CD4-positive, alpha-beta T cell treated with Interleukin-21 for 1 hour (primary cell): ENCODE measurements around the gene CDCA8.
"Not testable (repeated sequence)": the region's sequence is repeated elsewhere in the genome, so short reads cannot be mapped to it uniquely, and the experiment has no call there.

Experiments used
- DNase-seq: peaks from one replicate; pipeline ENCODE4 v3.0.0-alpha.2; 2020

Gene CDCA8

GRCh38 chr1:37718181-37718900 lies 26.0 kb downstream of the CDCA8 start:
- DNase-seq: no peak

- no peak for DNase-seq
Observed at GRCh38 chr1:37718901-37719571, 26.7 kb downstream of the CDCA8 start.

GRCh38 chr1:37719572-37720195 lies 27.4 kb downstream of the CDCA8 start:
- no peak for DNase-seq

- no peak for DNase-seq
Observed at GRCh38 chr1:37720231-37721130, 28.2 kb downstream of the CDCA8 start.

- DNase-seq: no peak
Observed at GRCh38 chr1:37721565-37721964, 29.2 kb downstream of the CDCA8 start.

- DNase-seq: no peak
Observed at GRCh38 chr1:37722181-37723071, 30.1 kb downstream of the CDCA8 start.

GRCh38 chr1:37723072-37723389 lies 30.7 kb downstream of the CDCA8 start:
- no peak for DNase-seq

- no peak for DNase-seq
Observed at GRCh38 chr1:37723390-37724078, 31.2 kb downstream of the CDCA8 start.

- no peak for DNase-seq
Observed at GRCh38 chr1:37724575-37724974, 32.3 kb downstream of the CDCA8 start.

- DNase-seq: no peak
Observed at GRCh38 chr1:37725851-37726613, 33.7 kb downstream of the CDCA8 start.

- DNase-seq: no peak
Observed at GRCh38 chr1:37726751-37727585, 34.7 kb downstream of the CDCA8 start.

- DNase-seq: no peak
Observed at GRCh38 chr1:37728416-37728815, 36.1 kb downstream of the CDCA8 start.

GRCh38 chr1:37730376-37730775 lies 38.1 kb downstream of the CDCA8 start:
- DNase-seq: no peak

GRCh38 chr1:37731312-37732019 lies 39.1 kb downstream of the CDCA8 start:
- no peak for DNase-seq

- no peak for DNase-seq
Observed at GRCh38 chr1:37732111-37732780, 39.9 kb downstream of the CDCA8 start.

- DNase-seq: no peak
Observed at GRCh38 chr1:37734629-37735591, 42.6 kb downstream of the CDCA8 start.

- not testable (repeated sequence) for DNase-seq
Observed at GRCh38 chr1:37737975-37738374, 45.7 kb downstream of the CDCA8 start.
